Endothelial cell (in vitro differentiated cells): ENCODE results near the gene OR14I1. TPM values are rescaled to one million over a fixed set of nuclear protein-coding genes. Genes with fewer than 3 reads are reported as not detected.
"Not testable (repeated sequence)": the region's sequence is repeated elsewhere in the genome, so short reads cannot be mapped to it uniquely, and the experiment has no call there.

Source experiments
- DNase-seq: peaks from one replicate; pipeline ENCODE4 v3.0.0; 2021; ENCODE audit warnings: low spot score
- H3K27ac Mint-ChIP-seq: one replicate; pipeline ENCODE4 v1.8.0; 2021; ENCODE audit warnings: mixed read lengths, inconsistent platforms; ENCODE audit not compliant: unreplicated experiment
- H3K27me3 Mint-ChIP-seq: one replicate; pipeline ENCODE4 v1.8.0; 2021; ENCODE audit warnings: mild to moderate bottlenecking, moderate library complexity, mixed read lengths, inconsistent platforms; ENCODE audit not compliant: unreplicated experiment
- H3K36me3 Mint-ChIP-seq: one replicate; pipeline ENCODE4 v1.8.0; 2021; ENCODE audit warnings: mild to moderate bottlenecking, low read depth, mixed read lengths, inconsistent platforms; ENCODE audit not compliant: unreplicated experiment
- H3K4me1 Mint-ChIP-seq: one replicate; pipeline ENCODE4 v1.8.0; 2021; ENCODE audit warnings: mild to moderate bottlenecking, mixed read lengths, inconsistent platforms; ENCODE audit not compliant: unreplicated experiment
- H3K4me3 Mint-ChIP-seq: one replicate; pipeline ENCODE4 v1.8.0; 2021; ENCODE audit warnings: mild to moderate bottlenecking, mixed read lengths, inconsistent platforms; ENCODE audit not compliant: unreplicated experiment
- H3K9me3 Mint-ChIP-seq: one replicate; pipeline ENCODE4 v1.8.0; 2021; ENCODE audit warnings: mixed read lengths, inconsistent platforms; ENCODE audit not compliant: unreplicated experiment
- total RNA-seq: library from RNA; stranded (reverse); fragmentation: NEBNext Ultra II Directional; extraction: Animal tissue kit (Norgen Biotek cat#: 25700); gene quantifications from one replicate; pipeline ENCODE4 v1.2.1, GENCODE V29; 2021; ENCODE audit not compliant: unreplicated experiment

OR14I1 gene
- total RNA-seq, 1 donor from 2014 or later = not detected

GRCh38 chr1:248655354-248655753 lies 47.2 kb downstream of the OR14I1 start, which contains the start of gene OR2T27:
TSS of gene OR2T27 (minus strand) at chr1:248655528. CDS start at chr1:248650884, 4,644 bp downstream.
- H3K4me3 Mint-ChIP-seq, H3K27me3 Mint-ChIP-seq, H3K36me3 Mint-ChIP-seq, DNase-seq, H3K4me1 Mint-ChIP-seq, H3K9me3 Mint-ChIP-seq, H3K27ac Mint-ChIP-seq: not testable (repeated sequence)

Other genes with a start within 250 kb of the OR14I1 start
- gene OR2T3, start 229.4 kb downstream of the OR14I1 start, total RNA-seq = not detected
- not detected for gene OR2T5, start 214.2 kb downstream of the OR14I1 start, total RNA-seq
- gene OR2G6, start 194.7 kb downstream of the OR14I1 start, total RNA-seq = not detected
- gene OR2T29, start 140.0 kb downstream of the OR14I1 start, total RNA-seq = not detected
- not detected for gene OR2T34, start 128.0 kb downstream of the OR14I1 start, total RNA-seq
- not detected for gene OR2T10, start 105.1 kb downstream of the OR14I1 start, total RNA-seq
- gene OR2T11, start 67.7 kb downstream of the OR14I1 start, total RNA-seq = not detected
- gene OR2T35, start 57.5 kb downstream of the OR14I1 start, total RNA-seq = not detected
- gene OR2T27, start 47.2 kb downstream of the OR14I1 start, total RNA-seq = not detected
- gene LYPD8, start 53.0 kb upstream of the OR14I1 start, total RNA-seq = not detected
- gene SH3BP5L, start 123.1 kb upstream of the OR14I1 start, total RNA-seq = 30.7 TPM
- gene ZNF672, start 135.5 kb upstream of the OR14I1 start, total RNA-seq = 29.8 TPM
- gene ZNF692, start 156.3 kb upstream of the OR14I1 start, total RNA-seq = 26.8 TPM
- 7.9 TPM for gene PGBD2, start 203.5 kb upstream of the OR14I1 start, total RNA-seq